Measurements from ENCODE around the gene CHST8. TPM values are rescaled to one million over a fixed set of nuclear protein-coding genes. Genes with fewer than 3 reads are reported as not detected.

The CHST8 gene
- polyA plus RNA-seq, 2 of the 4 experiments (the other 2 are of a cell fraction): not detected

- DNase-seq (ENCODE audit: low read depth in 1 of 2, low spot score in 1 of 2) (no peak), FAIRE-seq (no peak), ATAC-seq (no peak; a peak in 1 of 6 replicates)
- Histone ChIP-seq H3K4me2 (no peak overlapping the region), H3K4me3 (no peak overlapping the region), H3K27ac (no peak overlapping the region), H3K4me1 (no peaks in the 10 kb centered on the region), H3K9me3 (no peaks in the 10 kb centered on the region)
- TF ChIP-seq RNF2 (IDR thresholded peaks at IDR 0.05; ENCODE audit: borderline replicate concordance, low read depth) (no peak), BHLHE40 (IDR thresholded peaks at IDR 0.05; ENCODE audit: low read depth, low read length) (no peak), ESRRA (IDR thresholded peaks at IDR 0.05; ENCODE audit: borderline replicate concordance, low read length) (no peak), MYC (IDR thresholded peaks at IDR 0.05; ENCODE audit: borderline replicate concordance, low read length) (no peak), JUN (IDR thresholded peaks at IDR 0.05) (no peak), CHD4 (IDR thresholded peaks at IDR 0.05; ENCODE audit: borderline replicate concordance) (no peak), GATA3 (IDR thresholded peaks at IDR 0.05; ENCODE audit: borderline replicate concordance) (no peak), EP300 (IDR thresholded peaks at IDR 0.05) (no peak), ATOH8 (CRISPR knock-in tag; IDR thresholded peaks at IDR 0.05; ENCODE audit: low read depth) (no peak), CEBPB (IDR thresholded peaks at IDR 0.05) (no peak), FOSL2 (IDR thresholded peaks at IDR 0.05) (no peak), FOSL2 (CRISPR knock-in tag; IDR thresholded peaks at IDR 0.05) (no peak), EHMT2 (IDR thresholded peaks at IDR 0.05; ENCODE audit: low read depth) (no peak), HES2 (IDR thresholded peaks at IDR 0.05) (no peak)
- CTCF ChIA-PET: interaction anchor here (0.5 to 2.9 kb wide), 8 partner anchors 11 to 294 kb away, joined by 3 to 10 read pairs (median 4); no protein-coding TSS in a partner anchor
- 16% methylated on average over 15 of the region's 15 CpGs for WGBS (ENCODE audit: missing lambda C conversion rate)
- POLR2A ChIA-PET: no interaction called here
Observed at GRCh38 chr19:33724021-33724720, 102.4 kb downstream of the CHST8 start.

DNA sequence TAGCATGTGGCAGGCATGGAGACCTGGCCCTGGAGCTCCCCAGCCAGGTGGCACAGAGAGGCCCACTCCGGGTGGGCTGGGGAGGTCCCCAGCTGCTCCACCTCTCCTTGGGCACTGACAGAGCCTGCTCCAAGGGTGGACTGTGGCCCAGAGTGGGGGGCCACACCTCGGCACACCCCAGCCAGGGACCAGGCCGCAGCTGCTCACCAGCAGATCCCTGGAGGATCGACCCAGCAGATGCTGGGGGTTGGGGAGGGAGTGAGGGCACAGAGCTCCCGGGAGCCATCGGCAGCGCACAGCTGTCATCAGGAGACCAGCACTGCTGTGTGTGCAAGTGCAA lies 102.9 kb downstream of the CHST8 start:
- no peak overlapping the region for H3K4me2 ChIP-seq
- no peak overlapping the region for H3K27ac ChIP-seq
- H3K9me3 ChIP-seq: no peaks in the 10 kb centered on the region
- 9% methylated on average over 6 of the region's 7 CpGs for WGBS (ENCODE audit: missing lambda C conversion rate)
- POLR2A ChIA-PET: no interaction called here
- ATAC-seq (no peak), FAIRE-seq (no peak), DNase-seq (ENCODE audit: low read depth in 1 of 2, low spot score in 1 of 2) (no peak)
- CTCF ChIA-PET: interaction anchor here (1.1 to 2.9 kb wide), 6 partner anchors 9 to 294 kb away, joined by 3 to 10 read pairs (median 8); no protein-coding TSS in a partner anchor
- TF ChIP-seq MAX (IDR thresholded peaks at IDR 0.05) (no peak), POLR2AphosphoS2 (conservative IDR thresholded peaks at IDR 0.05; ENCODE audit: low read length) (no peak)
- H3K4me1 ChIP-seq: no peaks in the 10 kb centered on the region
- H3K4me3 ChIP-seq: no peak overlapping the region

DNA sequence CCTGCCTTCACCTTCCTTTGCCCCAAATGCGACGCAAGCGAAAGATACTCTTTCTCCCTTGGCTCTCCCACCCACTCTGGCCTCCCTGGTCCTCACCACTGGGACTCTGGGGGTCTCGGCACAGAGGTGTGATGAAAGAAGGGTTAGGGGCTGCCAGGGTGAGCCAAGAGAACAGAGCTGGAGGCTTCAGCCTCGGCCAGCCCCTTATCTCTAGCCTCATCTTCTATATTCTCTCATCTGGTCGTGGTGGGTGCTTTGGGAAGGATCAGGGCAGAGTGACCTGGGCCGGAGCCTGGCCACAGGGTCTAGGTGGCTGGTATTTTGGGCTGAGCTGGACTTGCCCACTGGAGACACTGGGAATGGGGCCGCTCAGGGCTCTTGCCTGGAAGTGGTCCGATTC lies 103.8 kb downstream of the CHST8 start:
- DNase-seq (ENCODE audit: low read depth in 1 of 2, low spot score in 1 of 2): no peak
- POLR2A ChIA-PET: no interaction called here
- CTCF ChIA-PET: interaction anchor here (1.0 to 1.9 kb wide), 6 partner anchors 9 to 309 kb away, joined by 3 to 9 read pairs (median 3); no protein-coding TSS in a partner anchor

More for the DNA sequence above, 103.8 kb downstream of the CHST8 start:
- Histone ChIP-seq H3K9me3 (no peaks in the 10 kb centered on the region), H3K4me1 (no peaks in the 10 kb centered on the region), H3K27ac (no peak overlapping the region), H3K4me3 (no peak overlapping the region), H3K4me2 (no peak overlapping the region)
- ATAC-seq (no peak), FAIRE-seq (no peak)
- TF ChIP-seq HDAC2 (IDR thresholded peaks at IDR 0.05) (no peak), CTCF (IDR thresholded peaks at IDR 0.05) (no peak), ESRRA (IDR thresholded peaks at IDR 0.05; ENCODE audit: borderline replicate concordance, low read length) (no peak), TFCP2L1 (CRISPR knock-in tag; IDR thresholded peaks at IDR 0.05) (no peak), CEBPB (IDR thresholded peaks at IDR 0.05) (no peak), PHF8 (IDR thresholded peaks at IDR 0.05; ENCODE audit: borderline replicate concordance, low read depth) (no peak), FOSL2 (IDR thresholded peaks at IDR 0.05) (no peak), FOSL2 (CRISPR knock-in tag; IDR thresholded peaks at IDR 0.05) (no peak), JUN (IDR thresholded peaks at IDR 0.05) (no peak), ELK1 (IDR thresholded peaks at IDR 0.05; ENCODE audit: low read depth, low read length) (no peak), E2F6 (IDR thresholded peaks at IDR 0.05; ENCODE audit: borderline replicate concordance, low read depth) (no peak), HOXB13 (CRISPR knock-in tag; IDR thresholded peaks at IDR 0.05; ENCODE audit: low read depth) (no peak), KDM5A (IDR thresholded peaks at IDR 0.05) (no peak), NR3C1 (IDR thresholded peaks at IDR 0.05) (no peak), EHMT2 (IDR thresholded peaks at IDR 0.05; ENCODE audit: low read depth) (no peak)
- 23% methylated on average over 9 of the region's 9 CpGs for WGBS (ENCODE audit: missing lambda C conversion rate)
